Prostate gland (tissue), 2 donors: Measurements from ENCODE around the gene HAPLN3. TPM values are rescaled to one million over a fixed set of nuclear protein-coding genes. Genes with fewer than 3 reads are reported as not detected.

Experiments used
- DNase-seq: peaks from one replicate; pipeline ENCODE4 v3.0.0-alpha.2; 2019; ENCODE audit warnings: low spot score
- H3K27ac ChIP-seq, 2 donors: fragments of 200-600 bp; sonication (generic); 2 replicates each; pipeline ENCODE4 v1.5.1; 2017 to 2019
- H3K27me3 ChIP-seq: fragments of 200-600 bp; sonication (generic); replicated peaks from 2 replicates; pipeline ENCODE4 v1.5.1; 2019; ENCODE audit not compliant: insufficient read depth
- H3K36me3 ChIP-seq, 2 donors: fragments of 200-600 bp; sonication (generic); 1 replicate in 1 of 2; 2 replicates in 1 of 2; pipeline versions ENCODE4 v1.5.1 to v1.8.1; 2017 to 2019
- H3K4me1 ChIP-seq: fragments of 200-600 bp; sonication (generic); replicated peaks from 2 replicates; pipeline ENCODE4 v1.5.1; 2019
- H3K4me3 ChIP-seq, 2 donors: fragments of 200-600 bp; sonication (generic); 2 replicates each; pipeline ENCODE4 v1.5.1; 2017 to 2019
- H3K9me3 ChIP-seq: fragments of 200-600 bp; sonication (generic); 2 replicates; pipeline ENCODE4 v1.5.1; 2017
- CTCF ChIP-seq, 4 experiments: fragments of 200-600 bp in 2 of 4; fragments of 450-650 bp in 2 of 4; sonication (generic) in 2 of 4; IDR thresholded peaks; 1 replicate in 3 of 4; 2 replicates in 1 of 4; pipeline ENCODE4 v1.5.1; 2016 to 2019; ENCODE audit warnings: antibody characterized with exemption in 4 of 4, mild to moderate bottlenecking in 2 of 4, moderate library complexity in 2 of 4
- POLR2A ChIP-seq: fragments of 450-650 bp; IDR thresholded peaks from one replicate; pipeline ENCODE4 v1.6.1; 2016; ENCODE audit warnings: antibody characterized with exemption, mild to moderate bottlenecking
- POLR2AphosphoS5 ChIP-seq: sonication (generic); formaldehyde crosslinking; IDR thresholded peaks from one replicate; pipeline ENCODE4 v1.6.1; 2017; ENCODE audit warnings: antibody characterized with exemption
- WGBS: methylation state at CpG from one replicate; pipeline ENCODE4 v1.1.5; 2018; 5-methylcytosine and 5-hydroxymethylcytosine counted together
- intact Hi-C: fragments of 100-400 bp; cut with DNase I; formaldehyde crosslinking; loops from one replicate; pipeline ENCODE4 v1.14.2; 2022
- total RNA-seq, 2 donors: library from RNA; depleted of rRNA; stranded (reverse); fragments of >200 nt; gene quantifications; one replicate each; pipeline ENCODE4 v1.1.0, GENCODE V29; 2016

The HAPLN3 gene
- total RNA-seq, 2 donors from 2014 or later: 2.7 to 5.6 TPM

DNA sequence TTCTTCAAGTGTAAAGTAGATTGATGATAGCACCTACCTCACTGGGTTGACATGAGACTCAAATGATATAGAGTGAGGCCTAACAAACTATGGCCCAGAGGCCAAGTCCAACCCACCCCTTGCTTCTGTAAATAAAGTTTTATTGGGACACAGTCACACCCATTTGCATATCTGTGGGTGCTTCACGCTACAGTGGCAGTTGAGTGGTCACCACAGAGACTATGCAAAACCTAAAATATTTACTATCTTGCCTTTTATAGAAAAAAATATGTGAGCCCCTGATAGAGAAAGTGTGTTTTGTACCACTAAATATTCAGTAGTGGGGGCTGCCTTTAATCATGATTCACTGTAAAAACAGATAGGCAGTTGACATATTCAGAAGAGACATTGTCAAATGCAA, 54.1 kb downstream of the HAPLN3 start:
- Histone ChIP-seq H3K4me1 (no peaks in the 10 kb centered on the region), H3K27me3 (no peaks in the 10 kb centered on the region), H3K9me3 (no peaks in the 10 kb centered on the region), H3K4me3 (no peak overlapping the region), H3K27ac (no peak overlapping the region), H3K36me3 (no peaks in the 10 kb centered on the region)
- DNase-seq: no peak
- WGBS: 74% methylated on average over 1 of the region's 1 CpG
- intact Hi-C loops: no loop called here
- TF ChIP-seq POLR2A: no peak

DNA sequence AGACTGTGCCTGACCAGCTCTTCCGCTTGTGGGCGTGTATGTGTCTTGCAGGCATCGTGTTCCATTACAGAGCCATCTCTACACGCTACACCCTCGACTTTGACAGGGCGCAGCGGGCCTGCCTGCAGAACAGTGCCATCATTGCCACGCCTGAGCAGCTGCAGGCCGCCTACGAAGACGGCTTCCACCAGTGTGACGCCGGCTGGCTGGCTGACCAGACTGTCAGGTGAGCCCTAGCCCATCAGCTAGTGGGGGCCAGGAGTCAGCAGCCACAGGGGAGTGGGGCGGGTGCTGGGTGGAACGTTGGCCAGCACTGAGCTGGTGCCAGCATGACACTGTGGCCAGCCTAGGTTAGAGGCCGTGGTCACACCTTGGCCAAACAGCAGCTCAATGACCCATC, 55.4 kb downstream of the HAPLN3 start:
- Histone ChIP-seq H3K4me3 (no peak overlapping the region), H3K9me3 (no peaks in the 10 kb centered on the region), H3K27ac (no peak overlapping the region), H3K27me3 (no peaks in the 10 kb centered on the region), H3K36me3 (no peaks in the 10 kb centered on the region), H3K4me1 (no peaks in the 10 kb centered on the region)
- no peak for DNase-seq
- TF ChIP-seq POLR2AphosphoS5 (no peak), CTCF (IDR thresholded peaks at IDR 0.05) (no peak), POLR2A (no peak)
- intact Hi-C loops: no loop called here
- WGBS: 76% methylated on average over 15 of the region's 16 CpGs

- intact Hi-C loops: no loop called here
These were observed 56.2 kb downstream of the HAPLN3 start for GRCh38 chr15:88839146-88839545.

GRCh38 chr15:88838667-88839066, 56.7 kb downstream of the HAPLN3 start:
- no peaks in the 10 kb centered on the region for H3K9me3 ChIP-seq
- no peak overlapping the region for H3K4me3 ChIP-seq
- H3K27ac ChIP-seq: no peak overlapping the region
- DNase-seq: no peak
- H3K27me3 ChIP-seq: no peaks in the 10 kb centered on the region
- WGBS: 86% methylated on average over 18 of the region's 18 CpGs
- TF ChIP-seq CTCF (IDR thresholded peaks at IDR 0.05) (no peak), POLR2A (no peak), POLR2AphosphoS5 (no peak)
- intact Hi-C loops: no loop called here
- no peaks in the 10 kb centered on the region for H3K36me3 ChIP-seq
- H3K4me1 ChIP-seq: no peaks in the 10 kb centered on the region

More at GRCh38 chr15:88839146-88839545, 56.2 kb downstream of the HAPLN3 start:
- Histone ChIP-seq H3K9me3 (no peaks in the 10 kb centered on the region), H3K36me3 (no peaks in the 10 kb centered on the region), H3K27me3 (no peaks in the 10 kb centered on the region), H3K4me1 (no peaks in the 10 kb centered on the region), H3K27ac (no peak overlapping the region), H3K4me3 (no peak overlapping the region)
- no peak for DNase-seq
- 94% methylated on average over 3 of the region's 3 CpGs for WGBS
- TF ChIP-seq POLR2AphosphoS5 (no peak), CTCF (IDR thresholded peaks at IDR 0.05) (no peak), POLR2A (no peak)

GRCh38 chr15:88835646-88836045, 59.7 kb downstream of the HAPLN3 start:
- no peaks in the 10 kb centered on the region for H3K36me3 ChIP-seq
- H3K4me3 ChIP-seq: no peak overlapping the region
- no peaks in the 10 kb centered on the region for H3K4me1 ChIP-seq
- no peak overlapping the region for H3K27ac ChIP-seq
- DNase-seq: no peak
- H3K9me3 ChIP-seq: no peaks in the 10 kb centered on the region
- 64% methylated on average over 2 of the region's 2 CpGs for WGBS
- TF ChIP-seq POLR2A (no peak), POLR2AphosphoS5 (no peak)
- H3K27me3 ChIP-seq: no peaks in the 10 kb centered on the region
- intact Hi-C loops: no loop called here

- Histone ChIP-seq H3K4me3 (no peak overlapping the region), H3K36me3 (no peaks in the 10 kb centered on the region), H3K4me1 (no peaks in the 10 kb centered on the region), H3K27ac (no peak overlapping the region), H3K9me3 (no peaks in the 10 kb centered on the region), H3K27me3 (no peaks in the 10 kb centered on the region)
- no peak for DNase-seq
- 88% methylated on average over 4 of the region's 4 CpGs for WGBS
- TF ChIP-seq CTCF (IDR thresholded peaks at IDR 0.05): no peak
- intact Hi-C loops: no loop called here
These were observed 60.2 kb downstream of the HAPLN3 start for GRCh38 chr15:88835119-88835518.
